Central memory CD8-positive, alpha-beta T cell (primary cell): ENCODE results near the gene ZIC2.
A peak's percentile ranks its signal among the peaks of the same experiment; 100 is the strongest.
"Not testable (repeated sequence)": the region's sequence is repeated elsewhere in the genome, so short reads cannot be mapped to it uniquely, and the experiment has no call there.

Experiments
- ATAC-seq: fragments of 150-1000 bp; cut with Tn5 transposase; replicated peaks from 2 replicates; pipeline ENCODE4 v1.10.0; 2022; ENCODE audit warnings: mild to moderate bottlenecking, moderate FRiP score, moderate number of reproducible peaks; ENCODE audit not compliant: poor library complexity, severe bottlenecking; ENCODE audit errors: extremely low read depth
- DNase-seq, 2 donors: peaks; one replicate each; pipeline ENCODE4 v3.0.0; 2021; ENCODE audit warnings: low spot score in 2 of 2
- H3K27ac Mint-ChIP-seq: one replicate; pipeline ENCODE4 v1.8.0; 2022; ENCODE audit warnings: low read depth, mild to moderate bottlenecking, moderate library complexity, mixed read lengths
- H3K27me3 Mint-ChIP-seq: one replicate; pipeline ENCODE4 v1.8.0; 2022; ENCODE audit warnings: mixed read lengths
- H3K36me3 Mint-ChIP-seq: one replicate; pipeline ENCODE4 v1.8.0; 2022; ENCODE audit warnings: mild to moderate bottlenecking, moderate library complexity, mixed read lengths; ENCODE audit not compliant: insufficient read depth
- H3K4me1 Mint-ChIP-seq: one replicate; pipeline ENCODE4 v1.8.0; 2022; ENCODE audit warnings: mixed read lengths
- H3K4me3 Mint-ChIP-seq: one replicate; pipeline ENCODE4 v1.8.0; 2022; ENCODE audit warnings: mild to moderate bottlenecking, moderate library complexity, mixed read lengths
- H3K9me3 Mint-ChIP-seq: one replicate; pipeline ENCODE4 v1.8.0; 2022; ENCODE audit warnings: mixed read lengths

The ZIC2 gene

GRCh38 chr13:99951666-99952065, 29.9 kb upstream of the ZIC2 start:
- H3K4me1 Mint-ChIP-seq, ATAC-seq, H3K4me3 Mint-ChIP-seq, DNase-seq, H3K36me3 Mint-ChIP-seq, H3K9me3 Mint-ChIP-seq, H3K27ac Mint-ChIP-seq: not testable (repeated sequence)
- peaks cover 96% of the 10 kb centered on the region for H3K27me3 Mint-ChIP-seq

- peaks cover 15% of the 10 kb centered on the region for H3K4me1 Mint-ChIP-seq
- peaks cover 96% of the 10 kb centered on the region for H3K27me3 Mint-ChIP-seq
Measured at GRCh38 chr13:99953138-99953755, 28.3 kb upstream of the ZIC2 start.

GRCh38 chr13:99955107-99955746, 26.4 kb upstream of the ZIC2 start:
- Mint-ChIP-seq H3K27me3 (peaks cover 96% of the 10 kb centered on the region), H3K9me3 (no peaks in the 10 kb centered on the region), H3K27ac (no peak overlapping the region), H3K36me3 (peaks cover 8% of the 10 kb centered on the region), H3K4me1 (peaks cover 20% of the 10 kb centered on the region), H3K4me3 (no peak overlapping the region)
- ATAC-seq, result no peak
- DNase-seq, result no peak

More at GRCh38 chr13:99953138-99953755, 28.3 kb upstream of the ZIC2 start:
- ATAC-seq (no peak), DNase-seq (no peak)
- Mint-ChIP-seq H3K4me3 (no peak overlapping the region), H3K27ac (no peak overlapping the region), H3K9me3 (no peaks in the 10 kb centered on the region), H3K36me3 (peaks cover 5% of the 10 kb centered on the region)

- peaks cover 21% of the 10 kb centered on the region for H3K4me1 Mint-ChIP-seq
- peak overlapping the region; percentile 55 for H3K4me3 Mint-ChIP-seq
- peaks cover 96% of the 10 kb centered on the region for H3K27me3 Mint-ChIP-seq
- ATAC-seq (no peak), DNase-seq (no peak)
- H3K36me3 Mint-ChIP-seq, result peaks cover 9% of the 10 kb centered on the region
- no peaks in the 10 kb centered on the region for H3K9me3 Mint-ChIP-seq
- H3K27ac Mint-ChIP-seq, result peak overlapping the region; percentile 35
Measured at GRCh38 chr13:99955747-99956472, 25.7 kb upstream of the ZIC2 start.

GRCh38 chr13:99956473-99957349, 24.9 kb upstream of the ZIC2 start:
- Mint-ChIP-seq H3K27me3 (peaks cover 97% of the 10 kb centered on the region), H3K27ac (peak overlapping the region; percentile 35), H3K4me1 (peaks cover 21% of the 10 kb centered on the region), H3K4me3 (peak overlapping the region; percentile 55), H3K36me3 (peaks cover 9% of the 10 kb centered on the region), H3K9me3 (no peaks in the 10 kb centered on the region)
- ATAC-seq (no peak), DNase-seq (no peak)

- ATAC-seq, result no peak
- no peaks in the 10 kb centered on the region for H3K9me3 Mint-ChIP-seq
- peaks cover 95% of the 10 kb centered on the region for H3K27me3 Mint-ChIP-seq
- H3K27ac Mint-ChIP-seq, result no peak overlapping the region
- no peak for DNase-seq
- H3K4me3 Mint-ChIP-seq, result no peak overlapping the region
- H3K4me1 Mint-ChIP-seq, result peaks cover 21% of the 10 kb centered on the region
- H3K36me3 Mint-ChIP-seq, result peaks cover 9% of the 10 kb centered on the region
Measured at GRCh38 chr13:99958406-99959126, 23.0 kb upstream of the ZIC2 start.

GRCh38 chr13:99959127-99959539, 22.5 kb upstream of the ZIC2 start:
- no peaks in the 10 kb centered on the region for H3K9me3 Mint-ChIP-seq
- H3K4me3 Mint-ChIP-seq, result no peak overlapping the region

GRCh38 chr13:99959540-99960230, 21.9 kb upstream of the ZIC2 start:
- no peak for DNase-seq
- Mint-ChIP-seq H3K36me3 (peaks cover 8% of the 10 kb centered on the region), H3K4me3 (peak overlapping the region; percentile 47), H3K27ac (no peak overlapping the region), H3K9me3 (no peaks in the 10 kb centered on the region), H3K27me3 (peaks cover 94% of the 10 kb centered on the region), H3K4me1 (peaks cover 21% of the 10 kb centered on the region)
- ATAC-seq, result no peak

More at GRCh38 chr13:99959127-99959539, 22.5 kb upstream of the ZIC2 start:
- H3K27ac Mint-ChIP-seq, result no peak overlapping the region
- H3K27me3 Mint-ChIP-seq, result peaks cover 95% of the 10 kb centered on the region
- ATAC-seq (no peak), DNase-seq (no peak)
- peaks cover 8% of the 10 kb centered on the region for H3K36me3 Mint-ChIP-seq
- H3K4me1 Mint-ChIP-seq, result peaks cover 21% of the 10 kb centered on the region

GRCh38 chr13:99960663-99961311, 20.8 kb upstream of the ZIC2 start:
- Mint-ChIP-seq H3K36me3 (peaks cover 8% of the 10 kb centered on the region), H3K4me3 (no peak overlapping the region), H3K9me3 (no peaks in the 10 kb centered on the region), H3K27ac (no peak overlapping the region), H3K27me3 (peaks cover 94% of the 10 kb centered on the region), H3K4me1 (peaks cover 21% of the 10 kb centered on the region)
- no peak for DNase-seq
- no peak for ATAC-seq

- no peak overlapping the region for H3K4me3 Mint-ChIP-seq
- no peak overlapping the region for H3K27ac Mint-ChIP-seq
- H3K36me3 Mint-ChIP-seq, result peaks cover 6% of the 10 kb centered on the region
- H3K4me1 Mint-ChIP-seq, result peaks cover 13% of the 10 kb centered on the region
- no peak for DNase-seq
- peaks cover 94% of the 10 kb centered on the region for H3K27me3 Mint-ChIP-seq
- no peak for ATAC-seq
- no peaks in the 10 kb centered on the region for H3K9me3 Mint-ChIP-seq
Measured at GRCh38 chr13:99961636-99962035, 19.9 kb upstream of the ZIC2 start.

GRCh38 chr13:99962242-99962641, 19.3 kb upstream of the ZIC2 start:
- ATAC-seq (no peak), DNase-seq (no peak)
- H3K27me3 Mint-ChIP-seq, result peaks cover 94% of the 10 kb centered on the region
- no peak overlapping the region for H3K4me3 Mint-ChIP-seq
- H3K36me3 Mint-ChIP-seq, result peaks cover 6% of the 10 kb centered on the region
- H3K27ac Mint-ChIP-seq, result no peak overlapping the region
- H3K4me1 Mint-ChIP-seq, result peaks cover 12% of the 10 kb centered on the region
- no peaks in the 10 kb centered on the region for H3K9me3 Mint-ChIP-seq
